Panc1 (cell line): Measurements from ENCODE around the gene MYBBP1A. TPM values are rescaled to one million over a fixed set of nuclear protein-coding genes. Genes with fewer than 3 reads are reported as not detected.

Source experiments
- ATAC-seq: fragments of 200-7000 bp; cut with Tn5 transposase; 2 replicates; pipeline ENCODE4 v1.9.1; 2020; ENCODE audit warnings: mild to moderate bottlenecking, moderate library complexity
- BruUV-seq: library from RNA; stranded (reverse); fragments of 400-500 nt; replicated peaks from 2 replicates; lab custom pipeline; 2021; lab: Mats Ljungman, UMichigan
- CTCF ChIA-PET: fragments of 300-600 bp; sonication (Branson Sonifier 250); formaldehyde crosslinking; loops from one replicate; lab custom pipeline; 2022; ENCODE audit warnings: antibody characterized with exemption; lab: Charles Lee
- POLR2A ChIA-PET: fragments of 300-600 bp; sonication (Branson Sonifier 250); formaldehyde crosslinking; loops from one replicate; lab custom pipeline; 2022; ENCODE audit warnings: antibody characterized with exemption; lab: Charles Lee
- DNase-seq: peaks from one replicate; pipeline ENCODE4 v3.0.0-alpha.2; 2010; ENCODE audit warnings: low read depth, low spot score
- H3K27ac ChIP-seq: 2 replicates; pipeline ENCODE4 v1.5.1; 2011; ENCODE audit warnings: mild to moderate bottlenecking, low read length, inconsistent platforms
- H3K27me3 ChIP-seq: fragments of 200-500 bp; sonication (Bioruptor generic); 2 replicates; pipeline ENCODE4 v1.6.0; 2014; ENCODE audit warnings: low read length, inconsistent platforms; ENCODE audit not compliant: control insufficient read depth, insufficient read depth
- H3K36me3 ChIP-seq: fragments of 200-500 bp; sonication (Bioruptor generic); 2 replicates; pipeline ENCODE4 v1.5.1; 2014; ENCODE audit warnings: inconsistent platforms, mild to moderate bottlenecking, low read length, moderate library complexity; ENCODE audit not compliant: control insufficient read depth, insufficient read depth
- H3K4me1 ChIP-seq: 2 replicates; pipeline ENCODE4 v1.5.1; 2011; ENCODE audit warnings: inconsistent platforms, mild to moderate bottlenecking, low read length, moderate library complexity; ENCODE audit not compliant: control insufficient read depth, insufficient read depth
- H3K4me3 ChIP-seq, 2 experiments: 2 replicates each; pipeline ENCODE4 v1.5.1; 2011 to 2012; ENCODE audit warnings: low read depth in 2 of 2, low read length in 2 of 2, mild to moderate bottlenecking in 2 of 2, inconsistent platforms in 1 of 2, moderate library complexity in 1 of 2
- H3K9me3 ChIP-seq: fragments of 200-500 bp; sonication (Bioruptor generic); 2 replicates; pipeline ENCODE4 v1.5.1; 2014; ENCODE audit warnings: low read depth, mild to moderate bottlenecking, inconsistent platforms, low read length, moderate library complexity; ENCODE audit not compliant: control insufficient read depth, insufficient read depth
- POLR2AphosphoS5 ChIP-seq: IDR thresholded peaks from 2 replicates; pipeline ENCODE4 v1.6.1; 2012; ENCODE audit warnings: mild to moderate bottlenecking, low read depth, low read length, moderate library complexity
- SIN3A ChIP-seq: IDR thresholded peaks from 2 replicates; pipeline ENCODE4 v1.6.1; 2012; ENCODE audit warnings: low read depth, mild to moderate bottlenecking, low read length, moderate library complexity, borderline replicate concordance; ENCODE audit not compliant: insufficient read depth
- TCF7L2 ChIP-seq: IDR thresholded peaks from 2 replicates; pipeline ENCODE4 v1.6.1; 2011; ENCODE audit warnings: mild to moderate bottlenecking, low read depth, low read length, inconsistent platforms
- in situ Hi-C: cut with HindIII; loops from 2 replicates; pipeline ENCODE4 v1.10.0; 2016; ENCODE audit warnings: low sequenced_read_pairs, low pct_unique_long_range_greater_than_20kb
- intact Hi-C: fragments of 100-400 bp; cut with micrococcal nuclease; formaldehyde crosslinking; loops from one replicate; pipeline ENCODE4 v1.10.0; 2022; ENCODE audit not compliant: unreplicated experiment
- total RNA-seq: library from RNA; stranded (reverse); gene quantifications from one replicate; pipeline ENCODE4 v1.2.1, GENCODE V29; 2021; ENCODE audit not compliant: unreplicated experiment
- TF ChIP-seq, protein P1 (sequence below), 2 experiments: IDR thresholded peaks; 2 replicates each; pipeline ENCODE4 v1.6.1; 2011 to 2012; ENCODE audit warnings: low read depth in 2 of 2, control low read depth in 1 of 2, low read length in 1 of 2, mild to moderate bottlenecking in 1 of 2, moderate library complexity in 1 of 2; ENCODE audit not compliant: insufficient read depth in 1 of 2
- TF ChIP-seq, protein P2 (sequence below): fragments of 450-650 bp; IDR thresholded peaks from 2 replicates; pipeline ENCODE4 v1.5.1; 2017; ENCODE audit warnings: mild to moderate bottlenecking

MYBBP1A gene
- total RNA-seq, 1 experiment from 2014 or later: 95.6 TPM

DNA sequence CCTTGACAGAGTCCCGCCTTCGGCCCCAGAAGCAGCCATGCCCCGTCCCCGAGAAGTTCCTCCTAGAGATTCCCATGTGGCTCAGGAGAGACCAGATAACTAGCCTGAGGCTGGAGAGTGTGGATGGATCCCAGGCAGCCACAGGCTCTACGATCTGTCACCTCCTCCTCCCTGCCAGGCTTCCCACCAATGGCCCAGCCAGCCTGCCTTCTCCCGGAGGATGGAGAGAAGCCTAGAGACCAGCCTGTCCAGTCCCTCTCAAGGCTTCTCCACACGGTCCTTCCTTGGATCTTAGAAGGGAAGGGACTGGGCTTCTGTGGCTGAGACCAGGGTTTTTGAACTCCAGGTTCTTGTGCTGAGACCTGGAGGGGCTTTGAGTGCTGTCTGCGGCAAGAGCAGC is 27.5 kb upstream of the MYBBP1A start:
- Histone ChIP-seq H3K36me3 (no peaks in the 10 kb centered on the region), H3K27ac (no peak overlapping the region), H3K9me3 (no peaks in the 10 kb centered on the region), H3K27me3 (no peaks in the 10 kb centered on the region; the same call in 1 of the 2 replicates), H3K4me3 (no peak overlapping the region), H3K4me1 (no peaks in the 10 kb centered on the region)
- ChIA-PET CTCF (no interaction called here), POLR2A (no interaction called here)
- intact Hi-C loops (no loop called here), in situ Hi-C loops (no loop called here)
- no TSS peak for BruUV-seq
- no peak for ATAC-seq
- DNase-seq: no peak
- TF ChIP-seq, protein P1, sequence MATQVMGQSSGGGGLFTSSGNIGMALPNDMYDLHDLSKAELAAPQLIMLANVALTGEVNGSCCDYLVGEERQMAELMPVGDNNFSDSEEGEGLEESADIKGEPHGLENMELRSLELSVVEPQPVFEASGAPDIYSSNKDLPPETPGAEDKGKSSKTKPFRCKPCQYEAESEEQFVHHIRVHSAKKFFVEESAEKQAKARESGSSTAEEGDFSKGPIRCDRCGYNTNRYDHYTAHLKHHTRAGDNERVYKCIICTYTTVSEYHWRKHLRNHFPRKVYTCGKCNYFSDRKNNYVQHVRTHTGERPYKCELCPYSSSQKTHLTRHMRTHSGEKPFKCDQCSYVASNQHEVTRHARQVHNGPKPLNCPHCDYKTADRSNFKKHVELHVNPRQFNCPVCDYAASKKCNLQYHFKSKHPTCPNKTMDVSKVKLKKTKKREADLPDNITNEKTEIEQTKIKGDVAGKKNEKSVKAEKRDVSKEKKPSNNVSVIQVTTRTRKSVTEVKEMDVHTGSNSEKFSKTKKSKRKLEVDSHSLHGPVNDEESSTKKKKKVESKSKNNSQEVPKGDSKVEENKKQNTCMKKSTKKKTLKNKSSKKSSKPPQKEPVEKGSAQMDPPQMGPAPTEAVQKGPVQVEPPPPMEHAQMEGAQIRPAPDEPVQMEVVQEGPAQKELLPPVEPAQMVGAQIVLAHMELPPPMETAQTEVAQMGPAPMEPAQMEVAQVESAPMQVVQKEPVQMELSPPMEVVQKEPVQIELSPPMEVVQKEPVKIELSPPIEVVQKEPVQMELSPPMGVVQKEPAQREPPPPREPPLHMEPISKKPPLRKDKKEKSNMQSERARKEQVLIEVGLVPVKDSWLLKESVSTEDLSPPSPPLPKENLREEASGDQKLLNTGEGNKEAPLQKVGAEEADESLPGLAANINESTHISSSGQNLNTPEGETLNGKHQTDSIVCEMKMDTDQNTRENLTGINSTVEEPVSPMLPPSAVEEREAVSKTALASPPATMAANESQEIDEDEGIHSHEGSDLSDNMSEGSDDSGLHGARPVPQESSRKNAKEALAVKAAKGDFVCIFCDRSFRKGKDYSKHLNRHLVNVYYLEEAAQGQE (IDR thresholded peaks at IDR 0.05; ENCODE audit: insufficient read depth in 1 of 2, low read depth in 2 of 2, low read length in 1 of 2): no peak
- TF ChIP-seq, protein P2, sequence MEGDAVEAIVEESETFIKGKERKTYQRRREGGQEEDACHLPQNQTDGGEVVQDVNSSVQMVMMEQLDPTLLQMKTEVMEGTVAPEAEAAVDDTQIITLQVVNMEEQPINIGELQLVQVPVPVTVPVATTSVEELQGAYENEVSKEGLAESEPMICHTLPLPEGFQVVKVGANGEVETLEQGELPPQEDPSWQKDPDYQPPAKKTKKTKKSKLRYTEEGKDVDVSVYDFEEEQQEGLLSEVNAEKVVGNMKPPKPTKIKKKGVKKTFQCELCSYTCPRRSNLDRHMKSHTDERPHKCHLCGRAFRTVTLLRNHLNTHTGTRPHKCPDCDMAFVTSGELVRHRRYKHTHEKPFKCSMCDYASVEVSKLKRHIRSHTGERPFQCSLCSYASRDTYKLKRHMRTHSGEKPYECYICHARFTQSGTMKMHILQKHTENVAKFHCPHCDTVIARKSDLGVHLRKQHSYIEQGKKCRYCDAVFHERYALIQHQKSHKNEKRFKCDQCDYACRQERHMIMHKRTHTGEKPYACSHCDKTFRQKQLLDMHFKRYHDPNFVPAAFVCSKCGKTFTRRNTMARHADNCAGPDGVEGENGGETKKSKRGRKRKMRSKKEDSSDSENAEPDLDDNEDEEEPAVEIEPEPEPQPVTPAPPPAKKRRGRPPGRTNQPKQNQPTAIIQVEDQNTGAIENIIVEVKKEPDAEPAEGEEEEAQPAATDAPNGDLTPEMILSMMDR: no peak
- no peak for TF ChIP-seq TCF7L2
- no peak for TF ChIP-seq POLR2AphosphoS5
- TF ChIP-seq SIN3A: no peak

DNA sequence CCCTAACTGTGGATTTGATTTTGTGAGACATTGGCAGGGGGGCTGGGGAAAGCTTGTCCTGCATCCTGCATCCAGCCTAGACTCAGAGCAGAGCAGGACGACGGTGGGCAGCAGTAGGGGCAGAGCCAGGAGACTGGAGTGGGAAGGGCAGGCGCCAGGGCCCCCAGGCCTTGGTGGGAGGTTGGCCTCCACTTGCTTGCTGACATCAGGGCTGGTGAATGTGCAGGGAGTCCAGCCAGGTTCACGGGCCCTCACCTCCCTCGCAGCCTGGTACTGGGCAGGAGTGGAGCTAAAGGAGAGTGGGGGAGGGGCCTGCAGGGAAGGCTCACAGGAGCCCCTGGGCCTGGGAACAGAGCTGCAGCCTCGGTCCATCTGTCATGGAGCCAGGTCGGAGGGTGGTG is 26.9 kb upstream of the MYBBP1A start:
- in situ Hi-C loops (no loop called here), intact Hi-C loops (no loop called here)
- no TSS peak for BruUV-seq
- TF ChIP-seq, protein P2: no peak
- no peak for TF ChIP-seq SIN3A
- TF ChIP-seq POLR2AphosphoS5: no peak
- TF ChIP-seq, protein P1 (IDR thresholded peaks at IDR 0.05; ENCODE audit: insufficient read depth in 1 of 2, low read depth in 2 of 2, low read length in 1 of 2): no peak
- no peak for TF ChIP-seq TCF7L2
- H3K4me3 ChIP-seq: no peak overlapping the region
- POLR2A ChIA-PET: no interaction called here
- H3K36me3 ChIP-seq: no peaks in the 10 kb centered on the region
- H3K4me1 ChIP-seq: no peaks in the 10 kb centered on the region
- CTCF ChIA-PET: no interaction called here
- ATAC-seq (no peak), DNase-seq (no peak)
- H3K27me3 ChIP-seq: no peaks in the 10 kb centered on the region; the same call in 1 of the 2 replicates
- H3K27ac ChIP-seq: no peak overlapping the region
- H3K9me3 ChIP-seq: no peaks in the 10 kb centered on the region
